EH (cell line): ENCODE measurements around the gene PAK5.
A peak's percentile ranks its signal among the peaks of the same experiment; 100 is the strongest.

Source experiments
- DNase-seq: peaks from one replicate; pipeline ENCODE4 v3.0.0-alpha.2; 2015; ENCODE audit warnings: low read depth

Gene PAK5

GRCh38 chr20:9616455-9616805 is 222.4 kb downstream of the PAK5 start:
- no peak for DNase-seq

- no peak for DNase-seq
These were observed 223.0 kb downstream of the PAK5 start for GRCh38 chr20:9615766-9616454.

- DNase-seq, result no peak
These were observed 223.8 kb downstream of the PAK5 start for GRCh38 chr20:9615118-9615517.

- DNase-seq, result peak; percentile 20
These were observed 225.0 kb downstream of the PAK5 start for GRCh38 chr20:9613871-9614270.

GRCh38 chr20:9611921-9612320 is 227.0 kb downstream of the PAK5 start:
- no peak for DNase-seq

- DNase-seq, result no peak
These were observed 228.2 kb downstream of the PAK5 start for GRCh38 chr20:9610665-9611064.

- DNase-seq, result peak; percentile 68
These were observed 228.9 kb downstream of the PAK5 start for GRCh38 chr20:9609887-9610502.

- no peak for DNase-seq
These were observed 230.1 kb downstream of the PAK5 start for GRCh38 chr20:9608639-9609340.

- DNase-seq, result no peak
These were observed 236.1 kb downstream of the PAK5 start for GRCh38 chr20:9602847-9603183.

GRCh38 chr20:9600562-9600961 is 238.3 kb downstream of the PAK5 start:
- no peak for DNase-seq

GRCh38 chr20:9597547-9597946 is 241.3 kb downstream of the PAK5 start:
- no peak for DNase-seq

GRCh38 chr20:9595763-9596162 is 243.1 kb downstream of the PAK5 start:
- DNase-seq, result no peak

- no peak for DNase-seq
These were observed 244.5 kb downstream of the PAK5 start for GRCh38 chr20:9594284-9594875.

- DNase-seq, result no peak
These were observed 246.5 kb downstream of the PAK5 start for GRCh38 chr20:9592419-9592818.

GRCh38 chr20:9591080-9591479 is 247.8 kb downstream of the PAK5 start:
- DNase-seq, result no peak

GRCh38 chr20:9590189-9590588 is 248.7 kb downstream of the PAK5 start:
- DNase-seq, result peak; percentile 20

GRCh38 chr20:9588706-9589105 is 250.2 kb downstream of the PAK5 start:
- DNase-seq, result no peak

GRCh38 chr20:9583151-9583550 is 255.7 kb downstream of the PAK5 start:
- no peak for DNase-seq

GRCh38 chr20:9582137-9582536 is 256.7 kb downstream of the PAK5 start:
- no peak for DNase-seq

- DNase-seq, result no peak
These were observed 257.4 kb downstream of the PAK5 start for GRCh38 chr20:9581509-9581908.

GRCh38 chr20:9578594-9578993 is 260.3 kb downstream of the PAK5 start:
- no peak for DNase-seq

GRCh38 chr20:9577397-9577796 is 261.5 kb downstream of the PAK5 start:
- DNase-seq, result no peak

GRCh38 chr20:9576695-9577094 is 262.2 kb downstream of the PAK5 start:
- no peak for DNase-seq
